Activated CD4-positive, alpha-beta T cell treated with anti-CD3 and anti-CD28 coated beads, Interleukin-10, Interleukin-2, amounts not matched to agents 100 ng/mL and 50 ng/mL, durations not matched to agents 16 hours and 8 hours (primary cell): ENCODE data around the gene GRK3.
"Not testable (repeated sequence)": the region's sequence is repeated elsewhere in the genome, so short reads cannot be mapped to it uniquely, and the experiment has no call there.

Experiments used
- DNase-seq: peaks from one replicate; pipeline ENCODE4 v3.0.0-alpha.2; 2020

Gene GRK3

DNA sequence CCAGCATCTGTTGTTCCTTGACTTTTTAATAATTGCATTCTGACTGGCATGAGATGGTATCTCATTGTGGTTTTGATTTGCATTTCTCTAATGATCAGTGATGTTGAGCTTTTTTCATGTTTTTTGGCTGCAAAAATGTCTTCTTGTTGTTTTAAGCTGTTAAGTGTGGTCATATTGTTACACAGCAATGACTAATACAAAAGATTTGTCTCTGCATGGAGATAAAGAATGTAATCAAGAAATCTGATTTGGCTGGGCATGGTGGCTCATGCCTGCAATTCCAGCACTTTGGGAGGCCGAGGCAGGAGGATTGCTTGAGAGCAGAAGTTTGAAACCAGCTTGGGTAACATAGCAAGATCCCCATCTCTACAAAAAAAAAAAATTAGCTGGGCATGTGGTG lies 12.1 kb upstream of the GRK3 start:
- not testable (repeated sequence) for DNase-seq

DNA sequence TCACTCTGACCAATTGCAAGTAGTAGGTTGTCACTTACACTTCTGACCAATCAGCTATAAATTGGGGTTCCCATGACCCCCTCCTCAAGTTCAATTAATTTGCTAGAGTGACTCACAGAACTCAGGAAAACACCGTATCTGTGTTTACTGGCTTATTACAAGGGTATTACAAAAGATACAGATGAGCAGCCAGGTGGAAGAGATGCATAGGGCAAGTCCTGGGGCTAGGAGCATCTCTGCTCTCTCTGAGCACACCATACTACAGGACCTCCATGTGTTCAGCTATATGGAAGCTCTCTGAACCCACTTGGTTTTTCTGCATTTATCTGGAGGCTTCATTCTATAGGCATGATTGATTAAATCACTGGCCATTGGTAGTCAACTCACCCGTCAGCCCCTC lies 11.3 kb upstream of the GRK3 start:
- no peak for DNase-seq

DNA sequence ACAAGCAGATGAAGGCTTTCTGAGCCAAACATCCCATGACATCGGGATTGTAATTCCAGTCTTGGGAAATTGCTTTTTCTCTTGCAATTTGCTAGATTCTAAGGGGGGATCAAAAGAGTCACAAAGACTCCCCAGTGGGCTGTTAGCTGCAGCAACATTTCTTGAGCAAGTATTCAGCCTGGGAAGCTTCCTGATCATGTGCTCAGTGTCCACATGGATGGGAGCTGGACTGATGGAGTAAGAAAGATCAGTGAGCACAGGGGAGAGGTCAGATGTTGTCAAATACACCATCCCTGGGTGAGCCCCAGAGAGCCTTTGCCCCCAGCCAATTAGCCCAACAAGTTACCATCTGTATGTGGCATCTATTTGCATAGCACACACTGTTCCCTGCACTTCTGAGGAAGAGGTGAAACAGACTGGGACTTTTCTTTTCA lies 10.2 kb upstream of the GRK3 start:
- DNase-seq = no peak

DNA sequence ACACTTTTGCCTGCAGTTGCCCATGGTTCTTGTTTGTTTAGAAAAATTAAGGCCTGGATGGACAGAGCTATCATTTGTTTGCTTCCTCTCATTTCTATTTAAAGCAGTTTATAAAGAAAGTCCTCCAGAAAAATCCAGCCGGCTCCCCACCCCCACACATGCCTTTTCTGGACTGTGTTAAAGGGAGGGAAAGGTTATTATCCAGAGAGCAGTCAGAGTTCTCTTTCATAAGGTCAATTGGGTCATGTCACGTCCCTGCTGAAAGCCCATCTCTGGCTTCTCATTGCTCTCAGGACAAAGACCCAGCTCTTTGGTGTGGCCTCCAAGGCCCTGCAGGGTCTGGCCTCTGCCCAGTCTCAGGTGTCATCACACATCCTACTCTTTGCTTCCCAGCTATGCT lies 9.8 kb upstream of the GRK3 start:
- no peak for DNase-seq

DNA sequence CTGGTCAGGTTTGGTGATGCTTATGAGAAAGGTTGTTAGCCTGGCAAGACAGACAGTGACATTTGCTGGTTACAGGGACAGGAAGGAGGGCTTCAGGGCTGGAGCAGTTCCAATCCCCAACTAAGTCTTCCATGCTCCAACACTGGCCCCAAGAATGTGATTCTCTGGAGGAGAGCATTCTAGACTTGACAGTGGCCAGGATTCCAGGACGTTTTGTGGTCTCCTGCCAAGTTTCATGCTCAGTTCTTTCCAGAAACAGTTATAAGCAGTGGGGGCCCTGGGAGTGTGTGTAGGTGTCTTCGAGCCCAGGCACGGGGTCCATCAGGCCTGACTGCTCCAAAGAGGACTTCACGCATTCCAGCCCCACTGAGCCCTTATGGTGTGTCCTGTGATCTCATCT lies 8.9 kb upstream of the GRK3 start:
- DNase-seq = no peak

DNA sequence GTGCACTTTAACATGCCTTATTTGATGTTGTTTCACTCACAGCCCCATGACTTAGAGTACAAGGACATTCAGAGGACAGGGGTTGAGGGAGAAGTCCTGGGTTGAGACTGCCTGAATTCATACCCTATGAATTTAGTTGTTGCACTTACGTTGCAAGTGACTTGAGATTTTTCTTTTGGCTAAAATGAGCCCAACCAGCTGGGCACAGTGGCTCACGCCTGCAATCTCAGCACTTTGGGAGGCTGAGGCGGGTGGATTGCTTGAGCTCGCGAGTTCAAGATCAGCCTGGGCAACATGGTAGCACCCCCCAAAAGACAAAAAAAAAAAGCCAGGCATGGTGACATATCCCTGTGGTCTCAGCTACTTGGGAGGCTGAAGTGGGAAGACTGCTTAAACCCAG lies 7.3 kb upstream of the GRK3 start:
- DNase-seq = no peak

DNA sequence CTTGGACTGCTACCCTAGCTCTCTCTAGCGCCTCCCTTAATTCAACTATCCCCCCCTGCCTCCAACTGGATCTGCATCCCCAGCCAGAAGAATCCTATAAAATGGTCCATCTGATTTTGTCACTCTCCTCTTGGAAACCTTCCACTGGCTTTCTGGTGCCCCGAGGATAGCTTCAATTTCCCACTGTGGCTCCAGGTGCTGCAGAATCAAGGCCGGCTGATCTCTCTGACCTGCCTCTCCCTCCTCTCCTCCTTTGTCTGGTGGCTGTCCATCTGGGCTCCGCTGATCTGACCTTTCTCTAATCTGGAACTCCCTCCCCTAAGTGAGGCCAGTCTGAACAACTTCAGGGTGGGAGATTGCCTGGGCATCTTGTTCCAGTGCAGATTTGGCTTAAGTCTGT lies 6.1 kb upstream of the GRK3 start:
- no peak for DNase-seq

DNA sequence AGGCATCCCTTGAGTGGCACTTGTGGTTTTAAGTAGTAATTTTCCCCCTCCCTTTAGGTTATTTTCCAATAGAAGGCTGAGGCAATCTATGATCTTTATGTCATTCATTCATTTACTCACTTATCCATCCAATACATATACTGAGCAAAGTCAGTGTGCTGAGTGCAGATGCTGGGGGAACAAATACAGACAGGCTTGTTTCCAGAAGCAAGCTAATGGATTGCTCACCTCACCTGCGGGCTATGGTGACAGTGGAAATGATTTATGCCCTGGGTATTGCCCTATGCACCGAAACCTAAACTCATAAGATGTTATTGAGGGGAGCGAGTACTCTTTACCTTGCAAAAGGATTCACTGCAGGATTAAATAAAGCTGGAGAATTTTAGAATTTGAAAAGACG lies 4.6 kb upstream of the GRK3 start:
- not testable (repeated sequence) for DNase-seq

DNA sequence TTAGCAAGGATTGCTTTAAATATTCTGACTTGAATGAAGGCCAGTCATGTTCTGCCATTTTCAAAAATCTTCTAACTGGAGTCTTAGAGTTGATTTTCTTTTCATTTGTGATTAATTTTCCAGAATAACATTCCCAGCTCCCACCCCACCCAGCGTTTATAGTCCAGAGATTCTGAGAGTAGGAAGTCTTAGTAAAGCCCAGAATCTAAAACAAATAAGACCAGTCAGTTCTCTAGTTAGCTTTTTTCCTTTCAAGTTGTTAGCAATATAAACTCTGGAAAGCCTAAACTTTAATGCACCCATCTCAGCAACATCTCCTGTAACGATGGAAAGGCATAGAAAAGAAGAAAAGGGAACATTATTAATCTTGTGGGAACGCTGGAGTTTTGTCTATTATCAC lies 3.3 kb upstream of the GRK3 start:
- not testable (repeated sequence) for DNase-seq

DNA sequence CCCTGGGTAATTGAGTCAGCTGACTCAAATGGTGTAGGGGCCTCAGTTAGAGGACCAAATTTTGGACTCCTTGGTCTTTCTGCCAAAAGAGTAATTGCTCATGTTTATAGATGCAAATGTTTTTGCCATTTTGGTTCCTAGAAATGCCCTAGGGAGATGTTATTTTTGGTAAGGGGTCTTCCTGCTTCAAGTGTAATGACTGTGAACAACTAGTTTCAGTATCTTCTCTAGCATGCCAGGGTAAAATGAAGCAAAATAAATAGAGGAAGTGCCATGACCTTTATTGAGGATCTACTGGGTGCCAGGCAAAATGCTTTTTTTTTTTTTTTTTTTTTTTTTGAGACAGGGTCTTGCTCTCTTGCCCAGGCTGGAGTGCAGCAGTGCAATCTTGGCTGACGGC lies 2.5 kb upstream of the GRK3 start:
- not testable (repeated sequence) for DNase-seq

DNA sequence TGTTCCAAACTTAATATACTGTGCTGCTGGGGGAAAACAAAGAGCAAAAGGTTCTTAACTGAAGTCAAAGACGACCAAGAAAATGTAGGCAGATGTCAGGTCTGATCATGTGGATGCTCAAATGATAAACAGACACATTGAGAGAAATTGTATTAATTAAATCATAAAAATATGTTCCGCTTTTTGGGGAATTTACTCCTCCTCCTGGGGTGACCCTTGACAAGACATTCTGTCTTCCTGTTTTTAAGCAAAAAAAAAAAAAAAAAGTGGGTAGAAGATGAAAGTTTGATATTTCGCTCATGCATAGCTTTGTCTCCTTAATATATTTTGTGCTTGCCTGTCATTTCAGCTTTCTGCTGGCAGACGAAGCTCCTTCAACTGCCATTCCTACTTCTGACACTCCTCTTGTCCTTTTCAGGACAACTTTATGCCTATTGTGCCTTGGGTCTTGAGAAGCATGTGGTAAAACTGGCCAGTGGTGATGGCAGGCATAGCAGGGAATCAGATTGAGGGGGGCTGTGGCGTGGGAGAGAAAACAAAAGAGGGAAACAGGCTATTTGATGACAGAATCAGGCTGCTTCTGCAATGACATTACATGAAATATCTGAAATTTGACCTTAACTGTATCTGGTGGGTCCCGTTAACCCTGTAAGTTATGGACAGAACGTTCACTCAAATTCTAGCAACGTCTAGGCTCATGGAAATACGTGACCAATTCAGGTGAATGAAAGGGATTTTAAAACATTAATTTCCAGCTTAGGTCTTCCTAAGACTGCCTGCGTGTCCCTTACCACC lies 1.3 kb upstream of the GRK3 start:
- DNase-seq = not testable (repeated sequence)

DNA sequence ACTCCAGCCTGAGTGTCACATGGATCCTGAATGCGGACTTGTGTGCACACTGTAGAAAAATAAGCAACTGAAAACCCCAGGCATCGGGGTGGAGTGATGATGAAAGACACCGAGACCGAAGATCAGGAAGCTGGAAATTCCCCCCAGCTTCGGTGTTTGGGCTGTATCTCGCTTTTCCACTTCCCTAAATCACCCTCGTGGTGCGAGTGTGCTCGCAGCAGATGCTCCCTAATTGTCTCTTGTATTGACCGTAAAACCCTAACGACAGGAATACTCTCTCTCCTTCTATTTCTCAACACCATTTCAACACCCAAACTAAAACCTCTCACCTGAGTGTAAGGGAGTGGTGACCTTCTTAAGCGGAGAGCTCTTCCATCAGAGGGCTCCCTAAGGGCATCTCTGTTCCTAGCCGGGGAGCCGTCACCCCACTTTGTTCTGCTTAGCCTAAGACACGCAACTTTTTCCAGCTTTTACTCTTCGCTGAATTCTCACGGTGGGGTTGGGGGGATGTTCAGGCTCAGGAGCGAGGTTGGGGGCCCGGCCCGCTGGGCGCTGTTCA lies 635 bp upstream of the GRK3 start:
- DNase-seq = peak; percentile 23

DNA sequence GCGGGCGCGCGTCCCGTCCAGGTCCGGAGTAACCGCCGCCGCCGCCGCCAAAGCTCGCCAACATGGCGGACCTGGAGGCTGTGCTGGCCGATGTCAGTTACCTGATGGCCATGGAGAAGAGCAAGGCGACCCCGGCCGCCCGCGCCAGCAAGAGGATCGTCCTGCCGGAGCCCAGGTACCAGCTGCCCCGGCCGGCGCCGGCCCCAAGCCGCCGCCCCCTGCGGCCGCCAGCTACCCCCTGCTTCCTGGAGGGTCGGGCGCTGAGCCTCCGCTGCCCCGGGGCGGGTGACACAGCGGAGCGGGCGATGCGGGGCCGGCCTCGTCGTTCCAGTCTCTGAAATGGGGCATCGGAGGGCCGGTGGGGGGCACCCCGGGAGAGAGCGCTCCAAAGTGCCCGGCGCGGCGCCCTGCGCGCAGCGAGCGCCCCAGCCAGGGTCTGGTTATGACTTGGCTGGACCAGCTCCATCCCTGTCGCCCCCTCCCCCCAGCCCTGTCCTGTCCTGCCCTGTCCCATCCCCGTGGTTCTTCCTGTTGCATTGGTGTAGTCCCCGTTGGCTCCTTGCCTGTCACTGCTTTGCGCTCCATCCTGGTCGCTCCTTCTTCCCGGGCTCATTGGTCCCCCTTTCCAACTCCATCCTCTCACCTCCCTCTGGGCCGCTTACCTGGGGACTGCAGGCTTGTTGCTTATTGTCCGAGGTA lies 653 bp downstream of the GRK3 start:
- DNase-seq = peak; percentile 34

DNA sequence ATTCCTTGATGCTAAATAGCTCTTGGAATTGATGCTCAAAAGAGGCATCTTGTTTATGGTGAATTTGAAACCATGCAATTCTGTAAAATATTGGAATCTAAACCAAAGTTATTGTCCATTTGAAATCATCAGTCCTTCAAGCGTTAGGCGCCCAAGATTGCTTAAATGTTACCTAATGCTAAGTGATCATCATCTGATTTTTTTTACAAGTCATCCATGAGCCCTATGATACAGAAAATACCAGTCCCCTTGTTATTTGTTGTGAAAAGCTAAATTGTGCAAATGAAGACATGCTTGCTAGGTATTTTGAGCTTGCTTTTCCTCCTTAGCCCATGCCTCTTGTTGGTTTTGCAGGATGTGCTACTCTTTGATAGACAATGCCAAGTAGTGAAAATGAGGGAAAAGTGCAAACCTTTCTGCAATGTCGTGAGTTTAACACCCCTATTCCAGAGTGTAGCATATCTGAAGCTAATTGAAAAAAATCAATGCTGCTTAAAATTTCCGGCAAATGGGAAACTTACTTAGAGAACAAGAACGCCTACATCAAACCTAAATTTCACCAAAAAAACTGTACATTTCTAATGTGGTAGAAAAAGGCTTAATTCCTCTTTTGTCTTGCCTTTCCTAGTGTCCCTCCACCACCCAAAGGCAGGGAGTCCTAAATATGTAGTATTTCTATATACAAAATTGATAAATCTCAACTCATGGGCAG lies 1.9 kb downstream of the GRK3 start:
- no peak for DNase-seq

DNA sequence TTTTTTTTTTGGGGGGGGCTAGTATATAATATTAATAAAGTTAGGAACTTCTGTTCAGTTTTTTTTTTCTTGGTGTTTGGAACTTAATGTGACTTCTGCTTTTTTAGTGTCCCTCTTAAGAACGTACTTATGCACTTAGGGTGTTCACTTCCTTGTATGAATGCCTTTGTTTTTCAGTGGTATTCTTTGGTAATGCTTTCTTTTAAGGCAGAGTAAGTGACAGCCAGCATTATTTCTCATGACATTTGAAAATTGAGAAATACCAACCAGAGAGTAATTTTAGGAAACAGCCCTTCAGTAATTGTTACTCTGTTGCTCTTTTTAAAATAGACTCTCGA lies 2.4 kb downstream of the GRK3 start:
- no peak for DNase-seq

DNA sequence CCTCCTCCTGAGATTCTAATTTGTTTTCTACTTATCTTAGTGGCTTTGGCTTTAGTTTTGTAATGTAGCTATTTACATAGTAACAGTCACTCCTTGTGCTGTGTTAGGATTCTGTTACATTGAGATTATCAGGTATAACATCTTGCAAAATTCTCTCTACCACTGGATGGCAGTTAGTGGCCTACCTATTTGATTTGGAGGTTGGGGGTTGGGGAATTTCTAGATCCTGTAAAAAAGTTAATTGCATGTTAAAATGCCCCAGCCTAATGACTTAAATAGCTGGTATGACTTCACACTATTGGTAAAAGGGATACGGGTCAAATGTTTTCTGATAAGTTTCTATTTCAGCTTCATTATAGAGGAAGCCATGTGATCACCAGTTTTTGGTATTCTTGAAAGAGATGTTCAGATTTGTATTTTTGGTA lies 2.8 kb downstream of the GRK3 start:
- peak; percentile 39 for DNase-seq

DNA sequence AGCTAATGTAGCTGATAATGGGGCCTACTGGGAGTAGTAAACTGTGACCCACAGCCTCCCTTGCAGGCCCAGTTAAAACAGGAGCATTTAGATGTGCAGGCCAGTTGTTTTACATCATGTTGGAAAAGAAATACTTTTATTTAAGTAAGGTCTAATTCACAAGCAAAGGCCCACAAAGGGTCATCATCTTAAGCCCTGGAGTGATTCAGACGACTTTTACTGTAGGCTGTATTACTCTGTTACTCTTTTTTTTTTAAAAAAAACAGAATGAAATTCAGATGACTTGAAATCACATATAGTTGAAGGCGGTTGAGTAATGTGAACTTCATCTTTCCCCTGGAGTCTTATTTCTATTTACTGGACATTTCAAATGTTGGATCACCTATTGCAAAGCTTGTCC lies 3.6 kb downstream of the GRK3 start:
- DNase-seq = not testable (repeated sequence)

DNA sequence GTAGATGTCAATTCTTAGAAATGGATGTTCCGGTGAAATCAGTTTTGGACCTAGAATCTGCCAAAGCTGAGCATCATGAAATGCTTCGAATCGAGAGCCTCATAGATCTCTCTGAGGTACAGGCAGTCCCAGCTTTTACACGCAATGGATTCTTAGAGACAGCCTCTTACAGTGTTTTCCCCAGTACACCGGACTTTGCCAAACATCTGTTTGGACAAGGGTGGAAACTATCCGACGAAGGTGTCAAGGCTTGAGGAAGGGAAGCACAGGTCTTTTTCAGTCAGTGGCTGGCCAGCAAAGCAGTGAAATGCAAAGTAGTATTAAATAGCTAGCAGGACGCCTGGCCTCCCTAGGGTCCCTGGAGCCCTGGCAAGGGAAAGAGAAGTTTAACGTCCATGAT lies 4.9 kb downstream of the GRK3 start:
- no peak for DNase-seq

DNA sequence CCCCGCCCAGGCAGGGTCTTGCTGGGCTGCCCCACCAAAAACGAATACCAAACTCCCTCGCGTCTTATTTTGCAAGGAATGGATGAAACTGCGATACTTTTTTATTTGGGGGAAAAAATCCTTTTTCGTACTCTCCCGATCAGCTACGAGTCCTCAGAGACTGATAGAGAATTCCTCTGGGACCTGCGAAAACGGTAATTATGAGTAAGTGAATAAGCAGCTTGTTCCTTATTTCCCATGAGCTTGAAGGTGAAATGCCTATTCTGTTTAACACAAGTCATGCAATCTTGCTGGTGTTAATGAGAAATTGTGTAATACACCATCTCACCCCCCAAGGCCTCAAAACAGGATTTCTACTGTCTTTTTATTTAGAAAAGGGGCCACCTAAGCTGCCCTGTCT lies 5.5 kb downstream of the GRK3 start:
- no peak for DNase-seq

DNA sequence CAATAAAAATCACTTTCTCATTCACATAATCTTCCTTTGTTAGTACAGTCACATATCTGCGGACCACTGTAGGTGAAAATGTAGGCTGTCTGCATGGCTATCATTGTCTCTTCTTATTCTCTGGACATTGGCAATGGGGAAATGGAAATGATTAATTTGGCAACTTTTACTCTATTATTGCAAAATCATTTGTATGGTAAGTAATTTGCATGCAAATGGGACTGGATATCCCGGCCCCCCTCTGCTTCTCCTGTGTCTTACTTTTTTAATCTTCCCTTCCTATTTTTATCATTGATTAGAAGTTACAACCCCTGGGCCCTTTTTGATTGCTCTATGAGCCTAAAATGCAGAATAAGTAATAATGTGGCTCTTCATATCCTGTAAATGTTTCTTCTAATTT lies 6.0 kb downstream of the GRK3 start:
- DNase-seq = no peak

DNA sequence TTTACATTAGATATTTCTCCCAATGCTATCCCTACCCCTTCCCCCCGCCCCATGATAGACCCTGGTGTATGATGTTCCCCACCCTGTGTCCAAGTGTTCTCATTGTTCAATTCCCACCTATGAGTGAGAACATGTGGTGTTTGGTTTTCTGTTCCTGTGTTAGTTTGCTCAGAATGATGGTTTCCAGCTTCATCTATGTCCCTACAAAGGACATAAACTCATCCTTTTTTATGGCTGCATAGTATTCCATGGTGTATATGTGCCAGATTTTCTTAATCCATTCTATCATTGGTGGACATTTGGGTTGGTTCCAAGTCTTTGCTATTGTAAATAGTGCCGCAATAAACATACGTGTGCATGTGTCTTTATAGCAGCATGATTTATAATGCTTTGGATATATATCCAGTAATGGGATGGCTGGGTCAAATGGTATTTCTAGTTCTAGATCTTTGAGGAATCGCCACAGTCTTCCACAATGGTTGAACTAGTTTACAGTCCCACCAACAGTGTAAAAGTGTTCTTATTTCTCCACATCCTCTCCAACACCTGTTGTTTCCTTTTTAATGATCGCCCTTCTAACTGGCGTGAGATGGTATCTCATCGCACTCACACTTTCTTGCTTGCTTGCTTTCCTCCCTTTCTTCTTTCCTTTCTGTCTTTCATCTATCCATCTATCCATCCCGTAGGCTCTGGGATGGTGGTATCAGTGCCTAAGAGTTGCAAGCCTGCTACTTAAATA lies 7.7 kb downstream of the GRK3 start:
- not testable (repeated sequence) for DNase-seq

DNA sequence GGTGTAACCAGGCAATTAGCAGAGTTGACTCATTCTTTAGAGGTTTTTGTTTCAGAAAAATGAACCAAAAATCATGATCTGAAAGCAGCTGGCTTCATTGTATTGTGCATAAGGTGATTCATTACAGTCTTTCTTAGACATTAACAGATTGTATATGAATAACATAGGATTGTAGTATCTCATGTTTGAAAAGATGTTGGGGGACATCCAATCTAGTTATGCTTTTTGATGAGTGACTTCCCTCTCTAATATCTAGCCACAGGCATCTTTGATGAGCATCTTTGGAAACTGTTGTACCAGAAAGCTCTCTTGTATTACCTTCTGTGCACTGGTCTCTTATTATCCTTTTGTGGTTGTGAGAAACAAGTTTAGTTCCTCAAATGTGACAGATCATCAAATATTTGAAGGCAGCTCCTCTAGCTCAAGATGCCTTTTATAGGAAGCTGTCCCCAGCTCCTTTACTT lies 8.3 kb downstream of the GRK3 start:
- DNase-seq = peak; percentile 34

DNA sequence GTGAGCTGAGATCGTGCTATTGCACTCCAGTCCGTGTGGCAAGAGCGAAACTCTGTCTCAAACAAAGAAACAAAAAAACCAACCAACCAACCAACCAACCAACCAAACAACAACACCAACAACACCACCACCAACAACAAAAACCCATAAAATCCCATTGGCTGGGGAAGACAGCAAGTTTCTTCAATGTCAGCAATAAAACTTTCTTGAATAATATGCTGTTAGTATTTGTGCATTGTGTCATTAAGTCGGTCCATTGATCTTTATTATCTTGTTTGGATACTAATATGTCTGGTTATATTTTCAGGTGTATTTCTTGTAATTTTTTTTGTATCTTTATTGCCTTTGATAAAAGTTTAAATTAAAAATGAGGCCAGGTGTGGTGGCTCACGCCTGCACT lies 9.4 kb downstream of the GRK3 start:
- DNase-seq = no peak
